ENCODE data around the gene MACIR.
A peak's percentile ranks its signal among the peaks of the same experiment; 100 is the strongest.
"Not testable (repeated sequence)": the region's sequence is repeated elsewhere in the genome, so short reads cannot be mapped to it uniquely, and the experiment has no call there.

The MACIR gene, protein sequence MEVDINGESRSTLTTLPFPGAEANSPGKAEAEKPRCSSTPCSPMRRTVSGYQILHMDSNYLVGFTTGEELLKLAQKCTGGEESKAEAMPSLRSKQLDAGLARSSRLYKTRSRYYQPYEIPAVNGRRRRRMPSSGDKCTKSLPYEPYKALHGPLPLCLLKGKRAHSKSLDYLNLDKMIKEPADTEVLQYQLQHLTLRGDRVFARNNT

DNA sequence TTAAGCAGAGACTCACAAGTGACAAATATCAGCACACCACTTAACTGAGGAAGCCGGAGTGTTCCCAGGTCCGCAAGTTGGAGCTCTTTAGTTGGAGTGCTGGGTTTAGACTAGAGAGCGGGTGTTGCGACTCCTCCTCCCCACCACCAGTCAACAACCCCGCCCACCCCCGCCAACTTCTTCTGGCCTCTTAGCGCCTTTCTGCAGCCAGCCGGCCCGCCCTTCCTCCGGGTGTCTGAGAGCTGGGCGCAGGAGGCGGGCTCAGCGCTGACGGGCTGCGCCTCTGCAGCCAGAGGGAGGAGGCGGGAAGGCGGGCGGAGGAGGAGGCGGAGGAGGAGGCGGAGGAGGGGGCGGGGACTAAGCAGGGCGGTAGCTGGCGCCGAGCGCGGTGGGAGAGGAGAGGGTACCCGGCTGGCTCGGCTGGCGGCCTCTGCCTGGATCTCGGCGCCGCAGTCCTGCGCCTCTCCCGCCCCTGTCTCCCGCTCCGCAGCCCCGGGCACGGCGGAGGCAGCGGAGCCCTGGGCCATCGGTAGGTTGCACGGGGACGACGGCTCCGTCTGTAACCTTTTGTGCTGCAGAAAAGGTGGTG lies at the start of gene MACIR:
TSS of gene MACIR (plus strand) at position 396 of the 589 bp plus-strand sequence. CDS start 17,157 bp downstream, outside the sequence.
- DNase-seq (ENCODE audit: low read depth), result peak; percentile 97

DNA sequence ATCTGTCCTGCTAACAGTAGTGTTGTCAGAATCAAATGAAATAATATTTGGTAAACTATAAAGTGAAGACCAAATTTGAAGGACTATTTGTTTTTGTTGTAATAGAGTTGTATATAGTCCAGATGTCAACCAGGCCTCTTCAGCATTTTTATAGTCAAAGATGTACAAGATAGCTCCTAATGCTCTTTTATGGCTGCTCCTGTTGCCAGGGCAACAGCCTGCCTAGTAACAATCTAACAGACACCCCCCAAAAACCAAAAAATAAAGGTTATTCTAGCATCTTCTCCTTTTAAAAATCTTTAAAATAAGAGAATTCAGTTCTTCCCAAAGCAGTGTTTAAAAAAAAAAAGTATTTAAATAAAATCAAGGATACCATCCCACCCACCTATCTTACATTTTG lies 49.5 kb upstream of the MACIR start:
- DNase-seq (ENCODE audit: low read depth), result no peak

DNA sequence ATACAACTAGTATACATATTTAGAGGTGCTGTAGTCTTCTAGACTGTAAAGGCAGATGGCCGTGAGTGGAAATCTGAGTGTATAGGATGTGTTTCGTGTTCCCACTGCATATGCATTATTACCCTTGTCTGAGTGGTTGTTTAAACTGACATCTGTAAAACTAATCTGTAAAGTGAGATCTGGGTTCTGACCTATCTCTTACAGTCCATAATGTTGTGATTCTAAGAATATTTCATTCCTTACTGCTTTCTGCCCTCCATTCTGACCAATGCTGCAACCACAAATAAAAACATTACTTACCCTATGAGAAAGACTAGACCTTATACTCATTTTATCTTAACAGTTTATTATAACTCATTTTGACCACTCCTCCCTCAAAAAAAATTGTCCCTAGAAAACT lies 47.6 kb upstream of the MACIR start:
- DNase-seq (ENCODE audit: low read depth), result no peak

DNA sequence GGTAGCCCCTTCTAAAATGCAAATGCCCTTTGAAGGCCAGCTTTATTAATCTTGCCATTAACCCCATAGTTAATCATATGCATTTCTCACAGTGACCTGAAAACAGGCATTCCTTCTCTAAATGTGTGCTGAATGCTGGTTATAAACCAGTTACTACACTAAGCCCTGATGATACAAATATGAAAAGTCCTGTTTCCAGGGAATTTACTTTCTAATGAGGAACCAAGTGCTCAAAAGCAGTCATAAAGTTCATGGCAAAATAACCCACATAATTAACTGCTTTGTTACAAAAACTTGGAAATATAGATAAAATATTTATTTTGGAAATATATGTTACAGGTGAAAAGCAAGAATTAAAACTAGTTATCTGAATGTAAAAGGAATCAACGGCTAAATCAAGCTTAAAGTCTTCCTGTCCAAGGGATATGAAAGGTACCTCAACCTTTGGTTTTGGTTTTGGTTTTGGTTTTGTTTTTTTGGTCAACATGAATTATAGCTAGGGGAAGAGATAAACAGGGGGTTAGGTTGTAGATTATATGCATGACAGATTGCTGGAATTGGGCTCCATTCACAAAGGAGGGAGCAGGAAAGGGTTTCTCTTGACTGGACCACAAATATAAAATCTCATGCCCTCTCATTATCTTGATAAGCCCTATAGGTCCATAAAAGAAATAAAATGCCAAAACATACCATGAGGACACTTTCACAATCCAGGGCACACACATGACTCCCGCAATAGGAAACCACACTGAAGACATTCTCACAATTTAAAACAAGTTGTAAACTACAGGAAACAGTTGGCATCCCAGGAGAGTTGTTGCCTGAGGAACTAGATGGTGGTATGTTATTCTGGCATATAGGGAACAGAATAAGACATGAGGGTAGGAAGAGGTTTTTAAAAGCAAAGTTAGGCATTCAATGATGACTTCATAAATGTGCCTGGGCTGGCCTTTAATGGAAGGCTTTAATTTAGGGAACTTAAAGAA lies 46.7 kb upstream of the MACIR start:
- no peak for DNase-seq (ENCODE audit: low read depth)

DNA sequence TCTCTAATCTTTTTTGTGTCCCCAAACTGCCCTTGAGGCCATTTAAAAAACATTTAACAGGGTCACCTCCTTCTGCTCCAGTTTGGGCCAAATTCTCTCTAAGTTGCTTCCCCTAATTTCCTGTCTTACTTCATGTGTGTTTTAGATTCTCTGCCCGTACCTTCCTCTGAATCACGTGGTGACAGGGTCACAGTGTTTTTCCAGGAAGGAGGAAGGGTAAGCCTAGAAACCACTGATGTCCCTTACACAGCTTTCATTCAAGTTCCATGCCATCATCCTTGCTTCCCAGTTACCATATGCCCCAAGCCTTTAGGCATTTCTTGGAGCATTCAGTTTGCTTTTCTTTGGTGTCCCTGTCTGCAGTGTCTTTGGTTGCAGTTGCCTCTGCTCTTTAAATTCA lies 42.4 kb upstream of the MACIR start:
- DNase-seq (ENCODE audit: low read depth), result no peak

DNA sequence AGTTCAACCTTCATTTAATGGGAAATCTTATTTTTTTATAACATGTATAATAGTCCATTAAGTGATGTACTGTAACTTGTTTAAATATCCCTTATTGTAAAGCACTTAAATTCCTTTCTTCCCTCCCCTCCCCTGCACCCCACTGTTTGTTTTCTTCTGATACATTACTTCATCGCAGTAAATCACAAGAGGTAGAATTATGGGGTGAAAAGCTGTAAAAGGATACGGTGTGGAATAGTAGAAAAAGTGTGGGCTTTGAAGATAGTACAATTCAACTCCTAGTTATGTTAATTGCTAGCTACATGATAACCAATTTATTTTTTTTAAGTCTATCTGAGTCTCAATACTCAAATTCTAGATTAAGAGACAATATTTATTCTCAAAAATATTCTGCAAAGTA lies 41.9 kb upstream of the MACIR start:
- DNase-seq (ENCODE audit: low read depth), result no peak

DNA sequence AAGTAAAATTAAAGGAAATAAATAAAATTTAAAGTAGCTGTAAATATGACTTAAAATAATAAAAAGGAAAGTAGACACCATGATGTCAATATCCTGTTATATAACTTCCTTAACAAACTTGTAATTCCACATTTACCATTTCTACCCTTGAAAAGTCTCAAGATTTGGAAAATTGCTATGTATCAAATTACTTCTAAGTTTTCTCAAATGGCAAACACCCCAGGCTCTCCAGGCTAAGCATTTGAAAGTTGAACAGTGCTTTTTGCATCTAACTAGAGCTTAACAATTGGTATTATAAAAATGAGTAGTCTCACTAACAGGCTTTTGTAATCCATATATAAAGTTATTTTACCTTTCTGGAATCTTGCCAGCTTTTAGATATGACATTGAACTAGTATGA lies 41.5 kb upstream of the MACIR start:
- DNase-seq (ENCODE audit: low read depth), result no peak

DNA sequence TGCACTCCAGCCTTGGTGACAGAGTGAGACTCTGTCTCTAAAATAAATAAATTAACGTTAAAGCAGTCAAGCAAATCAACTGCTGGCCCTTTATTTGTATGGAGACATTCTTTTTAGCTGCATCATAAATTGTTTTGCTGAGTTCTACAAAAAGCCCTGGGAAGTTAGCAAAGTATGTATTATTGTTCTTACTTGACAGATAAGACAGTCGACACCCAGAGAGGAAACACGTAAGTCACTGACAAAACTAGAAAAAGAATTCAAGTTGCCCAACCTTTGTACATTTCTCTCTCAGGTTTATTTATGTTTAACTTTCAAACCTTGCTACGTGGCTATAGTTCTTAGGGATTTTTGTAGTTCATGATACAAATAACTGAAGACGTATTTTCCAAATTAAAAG lies 40.4 kb upstream of the MACIR start:
- no peak for DNase-seq (ENCODE audit: low read depth)

DNA sequence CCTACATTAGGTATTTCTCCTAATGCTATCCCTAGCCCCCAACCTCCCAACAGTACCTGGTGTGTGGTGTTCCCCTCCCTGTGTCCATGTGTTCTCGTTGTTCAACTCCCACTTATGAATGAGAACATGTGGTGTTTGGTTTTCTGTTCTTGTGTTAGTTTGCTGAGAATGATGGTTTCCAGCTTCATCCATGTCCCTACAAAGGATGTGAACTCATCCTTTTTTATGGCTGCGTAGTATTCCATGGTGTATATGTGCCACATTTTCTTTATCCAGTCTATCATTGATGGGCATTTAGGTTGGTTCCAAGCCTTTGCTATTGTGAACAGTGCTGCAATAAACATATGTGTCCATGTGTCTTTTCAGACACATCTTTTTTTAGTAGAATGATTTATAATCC lies 39.5 kb upstream of the MACIR start:
- DNase-seq (ENCODE audit: low read depth), result not testable (repeated sequence)

DNA sequence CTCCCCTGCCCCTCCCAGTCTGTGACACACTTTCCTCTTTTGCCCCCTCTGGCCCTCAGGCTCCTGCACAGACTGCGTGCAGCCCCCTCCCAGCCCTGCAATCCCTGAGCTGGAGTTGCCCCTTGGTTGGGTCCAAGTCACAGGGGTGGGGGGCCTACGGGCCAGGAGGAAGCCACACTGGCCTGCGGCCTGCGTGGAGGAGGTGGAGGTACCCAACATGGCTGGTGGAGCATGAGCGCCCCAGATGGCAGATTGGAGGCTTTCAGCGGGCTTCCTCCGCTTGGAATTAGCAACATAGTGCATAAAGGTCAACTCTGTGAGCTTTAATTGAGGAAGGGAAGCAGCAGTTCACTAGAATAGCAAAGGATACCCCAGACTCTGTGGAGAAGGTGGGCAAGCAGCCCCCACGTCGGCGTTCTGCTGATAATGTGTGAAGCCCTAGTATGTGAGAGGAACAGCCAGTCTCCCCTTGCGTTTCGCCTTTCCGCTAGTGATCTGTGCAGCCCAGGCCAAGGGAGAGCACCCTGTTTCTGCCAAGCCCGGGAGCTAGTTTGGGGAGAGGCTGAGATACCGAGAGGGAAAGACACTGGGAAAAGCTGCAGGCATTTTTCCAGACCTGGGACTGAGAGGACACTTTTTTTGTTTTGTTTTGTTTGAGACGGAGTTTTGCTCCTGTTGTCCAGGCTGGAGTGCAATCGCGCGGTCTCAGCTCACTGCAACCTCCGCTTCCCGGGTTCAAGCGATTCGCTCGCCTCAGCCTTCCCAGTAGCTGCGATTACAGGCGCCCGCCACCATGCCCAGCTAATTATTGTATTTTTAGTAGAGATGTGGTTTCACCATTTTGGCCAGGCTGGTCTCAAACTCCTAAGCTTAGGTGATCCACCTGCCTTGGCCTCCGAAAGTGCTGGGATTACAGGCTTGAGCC lies 35.3 kb upstream of the MACIR start:
- no peak for DNase-seq (ENCODE audit: low read depth)

DNA sequence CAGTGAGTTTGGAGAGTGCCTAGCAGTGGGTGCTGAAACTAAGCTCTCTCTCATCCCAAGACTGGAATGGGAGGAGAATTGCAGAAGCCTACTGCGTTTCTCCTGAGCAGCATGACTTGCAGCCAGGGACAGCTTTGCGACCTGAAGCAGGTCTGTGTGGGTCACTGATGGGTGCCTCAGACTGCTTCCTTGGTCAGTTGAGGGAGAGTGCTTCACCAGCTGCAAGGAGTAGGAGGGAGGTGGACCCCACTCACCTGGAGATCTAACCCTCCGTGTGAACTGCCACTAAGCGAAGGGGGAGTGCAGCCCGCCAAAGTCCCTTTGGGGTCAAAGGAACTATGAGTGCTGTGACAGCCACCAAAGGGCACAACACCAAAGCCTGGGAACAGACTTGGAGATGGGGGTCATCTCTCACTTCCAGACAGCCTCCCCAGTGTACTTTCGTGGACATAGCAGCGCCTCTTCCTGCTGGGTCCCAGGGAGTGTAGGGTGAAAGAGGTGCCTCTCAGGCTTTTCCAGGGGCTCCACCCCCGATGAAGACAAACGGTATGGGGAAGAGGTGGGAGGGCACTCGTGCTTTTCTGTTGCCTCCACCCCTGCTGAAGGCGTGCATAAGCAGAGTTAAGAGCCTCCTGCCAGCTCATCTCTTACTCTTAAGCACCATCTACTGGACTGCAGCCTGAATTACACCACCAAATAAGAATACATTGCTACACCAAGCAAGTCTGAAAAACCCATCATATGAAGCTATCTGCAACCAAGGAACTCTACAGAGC lies 34.3 kb upstream of the MACIR start:
- peak; percentile 42 for DNase-seq (ENCODE audit: low read depth)

DNA sequence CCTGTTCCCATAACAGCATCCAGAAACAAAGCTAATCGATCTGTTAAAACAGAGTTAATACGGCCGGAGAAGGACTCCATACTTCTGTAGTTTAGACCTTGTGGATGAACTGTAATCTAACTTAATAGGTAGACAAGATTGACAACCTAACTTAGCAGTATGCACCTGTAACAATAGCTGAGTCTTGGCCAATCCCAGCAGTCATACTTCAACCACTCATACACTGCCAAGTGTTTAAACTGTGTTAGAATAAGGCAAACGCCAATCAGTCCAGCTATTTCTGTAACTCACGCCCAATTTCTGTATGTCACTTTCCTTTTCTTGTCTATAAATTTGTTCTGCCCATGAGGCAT lies 33.7 kb upstream of the MACIR start:
- DNase-seq (ENCODE audit: low read depth), result no peak

DNA sequence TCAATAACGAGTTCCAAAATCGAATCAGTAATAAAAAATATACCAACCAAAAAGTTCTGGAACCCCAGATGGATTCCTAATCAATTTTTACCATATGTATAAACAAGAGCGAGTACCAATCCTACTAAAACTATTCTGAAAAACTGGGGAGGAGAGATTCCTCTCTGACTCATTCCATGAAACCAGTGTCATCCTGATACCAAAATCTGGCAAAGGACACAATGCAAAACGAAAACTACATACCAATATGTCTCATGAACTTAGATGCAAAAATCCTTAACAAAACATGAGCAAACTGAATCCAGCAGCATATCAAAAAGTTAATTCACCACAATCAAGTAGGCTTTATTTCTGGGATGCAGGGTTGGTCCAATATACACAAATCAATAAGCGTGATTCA lies 30.5 kb upstream of the MACIR start:
- DNase-seq (ENCODE audit: low read depth), result no peak

DNA sequence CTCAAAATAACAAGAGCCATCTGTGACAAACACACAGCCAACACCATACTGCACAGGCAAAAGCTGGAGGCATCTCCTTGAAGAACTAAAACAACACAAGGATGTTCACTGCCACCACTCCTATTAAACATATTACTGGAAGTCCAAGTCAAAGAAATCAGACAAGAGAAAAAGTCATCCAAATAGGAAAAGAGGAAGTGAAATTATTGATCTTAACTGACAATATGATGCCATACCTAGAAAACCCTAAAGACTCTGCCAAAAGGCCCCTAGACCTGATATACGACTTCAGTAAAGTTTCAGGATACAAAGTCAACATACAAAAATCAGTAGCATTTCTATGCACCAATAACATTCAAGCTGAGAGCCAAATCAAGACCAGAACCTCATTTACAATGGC lies 30.0 kb upstream of the MACIR start:
- no peak for DNase-seq (ENCODE audit: low read depth)

DNA sequence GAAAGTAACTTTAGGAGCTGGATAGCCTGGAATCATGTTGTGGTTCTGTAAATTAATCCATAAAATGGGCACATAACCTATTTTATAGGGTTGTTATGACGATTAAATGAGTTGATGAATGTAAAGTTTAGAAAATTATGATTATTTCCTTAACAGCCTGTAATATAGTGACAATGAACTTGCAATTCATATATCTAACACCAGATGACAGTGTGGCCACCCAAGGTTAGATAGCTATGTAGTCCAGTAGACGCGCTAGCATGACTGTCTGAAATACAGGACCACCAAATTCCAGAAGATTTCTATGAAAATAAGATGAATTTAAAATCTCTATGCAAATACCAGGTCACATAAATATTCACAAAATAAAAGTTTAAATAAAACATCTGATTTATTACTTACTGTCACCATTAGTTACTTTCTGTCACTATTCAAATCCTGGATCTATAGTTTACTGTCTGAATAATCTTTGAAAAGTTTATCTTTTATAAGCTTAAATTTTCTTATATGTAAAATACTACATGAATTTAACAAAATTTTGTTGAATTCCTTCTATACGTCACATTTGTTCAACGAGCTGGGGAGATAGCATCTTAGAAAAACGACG lies 26.1 kb upstream of the MACIR start:
- peak; percentile 11 for DNase-seq (ENCODE audit: low read depth)

DNA sequence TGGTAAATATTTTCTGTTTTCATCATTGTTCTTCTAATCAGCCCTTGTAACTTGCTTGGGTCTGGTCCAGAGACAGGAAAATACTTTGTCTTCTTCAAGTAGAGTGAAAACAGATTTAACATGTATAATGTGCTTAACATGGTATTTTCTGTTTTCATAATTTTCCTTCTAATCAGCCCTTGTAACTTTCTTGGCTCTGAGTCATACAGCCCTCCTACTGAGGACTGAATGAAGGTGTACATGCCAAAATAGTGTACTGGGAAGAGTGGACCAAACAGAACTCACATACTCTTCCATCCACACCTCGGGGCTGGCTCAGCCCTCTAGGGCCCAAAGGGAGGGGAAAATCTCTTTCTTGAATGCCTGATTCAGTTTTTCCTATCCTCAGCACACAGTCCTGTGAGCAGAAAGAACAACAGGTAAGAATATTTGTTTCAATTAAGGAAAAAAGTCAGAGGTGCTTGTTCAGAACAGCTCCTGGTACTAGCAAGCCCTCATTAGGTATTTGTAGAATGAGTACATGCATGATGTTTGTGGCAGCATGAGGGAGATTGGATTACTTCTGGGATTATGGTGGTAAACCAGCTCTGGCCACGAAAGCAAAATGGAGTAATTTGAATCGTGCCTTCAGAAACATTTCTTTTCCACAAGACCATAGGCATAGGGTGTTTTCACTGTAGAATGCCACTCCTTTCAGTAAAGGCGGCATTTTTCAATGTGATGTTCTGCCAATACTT lies 24.2 kb upstream of the MACIR start:
- no peak for DNase-seq (ENCODE audit: low read depth)

DNA sequence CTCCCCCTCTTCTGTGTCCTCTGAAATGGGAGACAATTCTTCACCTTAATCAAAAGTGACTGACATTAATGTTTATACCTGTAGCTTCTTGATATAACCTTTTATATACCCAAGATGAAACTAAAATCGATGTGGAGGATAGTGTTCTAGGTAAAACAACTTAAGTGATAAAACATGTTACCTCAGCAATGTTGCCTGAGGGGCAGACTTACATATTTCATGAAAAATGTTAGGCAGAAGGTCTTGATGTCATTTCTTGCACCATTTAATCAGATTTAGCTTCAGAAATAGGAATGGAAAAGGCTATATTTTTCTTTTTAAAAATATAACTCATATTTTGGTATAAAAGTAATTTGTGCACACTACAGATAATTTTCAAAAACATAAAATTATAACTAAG lies 22.7 kb upstream of the MACIR start:
- no peak for DNase-seq (ENCODE audit: low read depth)

DNA sequence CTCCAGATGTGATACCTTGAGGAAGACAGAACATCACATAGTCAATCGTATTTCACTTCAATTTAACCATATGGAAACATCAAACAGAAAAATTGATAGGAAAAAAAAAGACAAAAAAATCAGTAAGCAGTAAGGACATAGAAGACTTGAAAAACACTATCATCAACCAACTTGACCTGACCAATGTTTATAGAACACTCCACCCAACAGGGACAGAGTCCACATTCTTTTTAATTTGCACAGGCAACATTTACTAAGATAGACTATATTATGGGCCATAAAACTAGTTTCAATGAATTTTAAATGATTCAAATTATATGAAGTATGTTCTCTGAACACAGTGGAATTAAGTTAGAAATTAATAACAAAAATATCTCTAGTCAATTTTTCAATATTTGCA lies 20.8 kb upstream of the MACIR start:
- no peak for DNase-seq (ENCODE audit: low read depth)

DNA sequence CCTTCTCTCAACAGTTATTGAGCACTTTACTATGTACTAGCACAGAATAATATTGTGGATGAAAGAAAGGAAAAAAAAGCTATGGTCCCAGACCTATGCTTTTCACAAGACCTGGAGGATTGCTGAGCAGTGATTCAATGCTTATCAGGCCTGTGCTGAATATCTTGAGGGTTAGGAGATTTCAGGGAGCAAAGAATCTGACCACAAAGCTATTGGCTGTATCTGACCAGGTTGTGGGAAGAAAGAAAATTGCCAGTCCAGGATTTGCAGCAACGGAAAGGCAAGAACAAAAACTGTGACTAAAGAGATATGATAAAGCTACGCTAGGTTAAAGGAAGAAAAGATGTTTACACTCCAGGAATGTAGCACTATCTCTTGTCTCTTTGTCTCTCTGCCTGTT lies 14.9 kb upstream of the MACIR start:
- no peak for DNase-seq (ENCODE audit: low read depth)

DNA sequence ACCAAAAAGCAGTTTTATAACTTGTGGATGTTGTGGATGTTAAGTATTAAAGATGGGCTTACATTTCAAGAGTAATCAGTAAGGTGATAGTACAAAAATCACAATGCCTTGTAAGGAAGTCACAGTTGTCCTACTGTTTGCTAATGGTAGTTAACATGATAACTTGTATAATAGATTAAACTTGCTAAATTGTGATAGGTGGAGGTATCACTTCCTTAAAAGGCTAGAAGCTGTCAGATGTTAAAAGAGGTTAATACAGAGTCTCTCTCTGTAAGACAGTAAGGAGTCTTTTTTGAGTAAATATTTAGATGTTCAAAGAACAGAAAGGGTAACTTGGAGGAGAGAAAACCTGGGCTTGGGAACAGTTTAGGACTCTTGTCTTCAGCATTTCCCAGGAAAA lies 14.2 kb upstream of the MACIR start:
- DNase-seq (ENCODE audit: low read depth), result no peak
